Neural crest cell (in vitro differentiated cells): ENCODE data around the gene CCDC178. TPM values are rescaled to one million over a fixed set of nuclear protein-coding genes. Genes with fewer than 3 reads are reported as not detected.
A peak's percentile ranks its signal among the peaks of the same experiment; 100 is the strongest.

Source experiments
- DNase-seq: peaks from one replicate; pipeline ENCODE4 v3.0.0; 2021; ENCODE audit warnings: low read depth, mixed read lengths, low spot score
- H3K27ac Mint-ChIP-seq: one replicate; pipeline ENCODE4 v1.8.0; 2021; ENCODE audit warnings: mild to moderate bottlenecking, mixed read lengths; ENCODE audit not compliant: unreplicated experiment
- H3K27me3 Mint-ChIP-seq: 2 replicates; pipeline ENCODE4 v1.8.0; 2021; ENCODE audit warnings: low read depth, mild to moderate bottlenecking, mixed read lengths
- H3K36me3 Mint-ChIP-seq: 2 replicates; pipeline ENCODE4 v1.8.0; 2021; ENCODE audit warnings: low read depth, mild to moderate bottlenecking, mixed read lengths
- H3K4me1 Mint-ChIP-seq: 2 replicates; pipeline ENCODE4 v1.8.0; 2021; ENCODE audit warnings: mixed read lengths
- H3K4me3 Mint-ChIP-seq: one replicate; pipeline ENCODE4 v1.8.0; 2021; ENCODE audit warnings: mild to moderate bottlenecking, mixed read lengths
- H3K9me3 Mint-ChIP-seq: 2 replicates; pipeline ENCODE4 v1.8.0; 2021; ENCODE audit warnings: mixed read lengths
- CTCF ChIP-seq: fragments of 200-600 bp; sonication (generic); conservative IDR thresholded peaks from 2 replicates; pipeline ENCODE4 v1.5.0; 2021; ENCODE audit warnings: antibody characterized with exemption, mild to moderate bottlenecking
- total RNA-seq: library from RNA; stranded (reverse); gene quantifications from 2 replicates; pipeline ENCODE4 v1.2.1, GENCODE V29; 2021

The CCDC178 gene
- total RNA-seq, 1 donor from 2014 or later = 0.42 TPM

- Mint-ChIP-seq H3K36me3 (no peaks in the 10 kb centered on the region), H3K4me3 (no peak overlapping the region), H3K4me1 (no peaks in the 10 kb centered on the region), H3K27ac (no peak overlapping the region), H3K9me3 (no peaks in the 10 kb centered on the region), H3K27me3 (no peaks in the 10 kb centered on the region)
- TF ChIP-seq CTCF = no peak
- no peak for DNase-seq
Observed at GRCh38 chr18:33195795-33196194, 244.7 kb downstream of the CCDC178 start.

- Mint-ChIP-seq H3K4me3 (no peak overlapping the region), H3K27ac (no peak overlapping the region), H3K36me3 (no peaks in the 10 kb centered on the region), H3K9me3 (no peaks in the 10 kb centered on the region), H3K27me3 (no peaks in the 10 kb centered on the region), H3K4me1 (no peaks in the 10 kb centered on the region)
- no peak for DNase-seq
- no peak for TF ChIP-seq CTCF
Observed at GRCh38 chr18:33194793-33195192, 245.7 kb downstream of the CCDC178 start.

GRCh38 chr18:33184958-33185357 is 255.6 kb downstream of the CCDC178 start:
- Mint-ChIP-seq H3K9me3 (peaks cover 8% of the 10 kb centered on the region), H3K4me3 (no peak overlapping the region), H3K27ac (no peak overlapping the region), H3K4me1 (no peaks in the 10 kb centered on the region), H3K36me3 (no peaks in the 10 kb centered on the region), H3K27me3 (no peaks in the 10 kb centered on the region)
- TF ChIP-seq CTCF = peak; percentile 26
- DNase-seq = no peak

- DNase-seq = no peak
- Mint-ChIP-seq H3K36me3 (no peaks in the 10 kb centered on the region), H3K27me3 (no peaks in the 10 kb centered on the region), H3K4me3 (no peak overlapping the region), H3K27ac (no peak overlapping the region), H3K9me3 (peaks cover 8% of the 10 kb centered on the region), H3K4me1 (no peaks in the 10 kb centered on the region)
- no peak for TF ChIP-seq CTCF
Observed at GRCh38 chr18:33184175-33184574, 256.3 kb downstream of the CCDC178 start.

GRCh38 chr18:33183136-33183535 is 257.4 kb downstream of the CCDC178 start:
- no peak for DNase-seq
- Mint-ChIP-seq H3K27ac (no peak overlapping the region), H3K4me3 (no peak overlapping the region), H3K4me1 (no peaks in the 10 kb centered on the region), H3K9me3 (peaks cover 6% of the 10 kb centered on the region), H3K36me3 (no peaks in the 10 kb centered on the region), H3K27me3 (no peaks in the 10 kb centered on the region)
- TF ChIP-seq CTCF = no peak

- no peaks in the 10 kb centered on the region for H3K9me3 Mint-ChIP-seq
Observed at GRCh38 chr18:33181016-33181415, 259.5 kb downstream of the CCDC178 start.

More at GRCh38 chr18:33181016-33181415, 259.5 kb downstream of the CCDC178 start:
- H3K27ac Mint-ChIP-seq = no peak overlapping the region
- no peak for DNase-seq
- H3K4me3 Mint-ChIP-seq = no peak overlapping the region
- TF ChIP-seq CTCF = no peak
- H3K36me3 Mint-ChIP-seq = no peaks in the 10 kb centered on the region
- H3K27me3 Mint-ChIP-seq = no peaks in the 10 kb centered on the region
- H3K4me1 Mint-ChIP-seq = no peaks in the 10 kb centered on the region
